ENCODE measurements around the gene C2orf68.
"Not testable (repeated sequence)": the region's sequence is repeated elsewhere in the genome, so short reads cannot be mapped to it uniquely, and the experiment has no call there.

Gene C2orf68

GRCh38 chr2:85628658-85629057, 16.8 kb upstream of the C2orf68 start:
- H3K9ac ChIP-seq (ENCODE audit: low read depth, low read length): no peak overlapping the region
- no peaks in the 10 kb centered on the region for H3K27me3 ChIP-seq (ENCODE audit: control insufficient read depth, insufficient read depth, low read length)
- no peaks in the 10 kb centered on the region for H3K4me1 ChIP-seq (ENCODE audit: control insufficient read depth, insufficient read depth, low read length)
- H3K9me3 ChIP-seq (ENCODE audit: control insufficient read depth, insufficient read depth, low read length): no peaks in the 10 kb centered on the region
- H3K27ac ChIP-seq (ENCODE audit: low read depth, low read length): no peak overlapping the region
- H3K36me3 ChIP-seq (ENCODE audit: control insufficient read depth, insufficient read depth, low read length): peaks cover 97% of the 10 kb centered on the region
- H3K4me3 ChIP-seq (ENCODE audit: low read depth, low read length): no peak overlapping the region

- Histone ChIP-seq H3K36me3 (ENCODE audit: control insufficient read depth, insufficient read depth, low read length) (peaks cover 92% of the 10 kb centered on the region), H3K9ac (ENCODE audit: low read depth, low read length) (no peak overlapping the region), H3K4me3 (ENCODE audit: low read depth, low read length) (no peak overlapping the region), H3K27me3 (ENCODE audit: control insufficient read depth, insufficient read depth, low read length) (no peaks in the 10 kb centered on the region), H3K9me3 (ENCODE audit: control insufficient read depth, insufficient read depth, low read length) (no peaks in the 10 kb centered on the region), H3K27ac (ENCODE audit: low read depth, low read length) (no peak overlapping the region), H3K4me1 (ENCODE audit: control insufficient read depth, insufficient read depth, low read length) (no peaks in the 10 kb centered on the region)
Observed at GRCh38 chr2:85623991-85624390, 12.1 kb upstream of the C2orf68 start.

GRCh38 chr2:85621338-85621737, 9.5 kb upstream of the C2orf68 start:
- Histone ChIP-seq H3K36me3 (ENCODE audit: control insufficient read depth, insufficient read depth, low read length) (peaks cover 70% of the 10 kb centered on the region), H3K4me3 (ENCODE audit: low read depth, low read length) (no peak overlapping the region), H3K9me3 (ENCODE audit: control insufficient read depth, insufficient read depth, low read length) (no peaks in the 10 kb centered on the region), H3K9ac (ENCODE audit: low read depth, low read length) (no peak overlapping the region), H3K4me1 (ENCODE audit: control insufficient read depth, insufficient read depth, low read length) (no peaks in the 10 kb centered on the region), H3K27me3 (ENCODE audit: control insufficient read depth, insufficient read depth, low read length) (no peaks in the 10 kb centered on the region), H3K27ac (ENCODE audit: low read depth, low read length) (no peak overlapping the region)

GRCh38 chr2:85619617-85620016, 7.8 kb upstream of the C2orf68 start:
- Histone ChIP-seq H3K9me3 (ENCODE audit: control insufficient read depth, insufficient read depth, low read length) (no peaks in the 10 kb centered on the region), H3K36me3 (ENCODE audit: control insufficient read depth, insufficient read depth, low read length) (peaks cover 54% of the 10 kb centered on the region), H3K4me3 (ENCODE audit: low read depth, low read length) (no peak overlapping the region), H3K9ac (ENCODE audit: low read depth, low read length) (no peak overlapping the region), H3K27me3 (ENCODE audit: control insufficient read depth, insufficient read depth, low read length) (no peaks in the 10 kb centered on the region), H3K27ac (ENCODE audit: low read depth, low read length) (no peak overlapping the region), H3K4me1 (ENCODE audit: control insufficient read depth, insufficient read depth, low read length) (no peaks in the 10 kb centered on the region)

- H3K36me3 ChIP-seq (ENCODE audit: control insufficient read depth, insufficient read depth, low read length): peaks cover 35% of the 10 kb centered on the region
- H3K4me1 ChIP-seq (ENCODE audit: control insufficient read depth, insufficient read depth, low read length); H3K27ac ChIP-seq (ENCODE audit: low read depth, low read length); H3K4me3 ChIP-seq (ENCODE audit: low read depth, low read length); H3K9me3 ChIP-seq (ENCODE audit: control insufficient read depth, insufficient read depth, low read length); H3K27me3 ChIP-seq (ENCODE audit: control insufficient read depth, insufficient read depth, low read length); H3K9ac ChIP-seq (ENCODE audit: low read depth, low read length): not testable (repeated sequence)
Observed at GRCh38 chr2:85617723-85618122, 5.9 kb upstream of the C2orf68 start.

- Histone ChIP-seq H3K9me3 (ENCODE audit: control insufficient read depth, insufficient read depth, low read length) (no peaks in the 10 kb centered on the region), H3K27me3 (ENCODE audit: control insufficient read depth, insufficient read depth, low read length) (no peaks in the 10 kb centered on the region), H3K4me1 (ENCODE audit: control insufficient read depth, insufficient read depth, low read length) (no peaks in the 10 kb centered on the region), H3K4me3 (ENCODE audit: low read depth, low read length) (peak overlapping the region; percentile 92; the same call in 1 of the 2 replicates), H3K9ac (ENCODE audit: low read depth, low read length) (no peak overlapping the region), H3K36me3 (ENCODE audit: control insufficient read depth, insufficient read depth, low read length) (peaks cover 17% of the 10 kb centered on the region), H3K27ac (ENCODE audit: low read depth, low read length) (no peak overlapping the region)
Observed at GRCh38 chr2:85615413-85615728, 3.5 kb upstream of the C2orf68 start.

- peaks cover 15% of the 10 kb centered on the region for H3K36me3 ChIP-seq (ENCODE audit: control insufficient read depth, insufficient read depth, low read length)
- not testable (repeated sequence) for H3K4me3 ChIP-seq (ENCODE audit: low read depth, low read length); H3K4me1 ChIP-seq (ENCODE audit: control insufficient read depth, insufficient read depth, low read length); H3K9ac ChIP-seq (ENCODE audit: low read depth, low read length); H3K27me3 ChIP-seq (ENCODE audit: control insufficient read depth, insufficient read depth, low read length); H3K27ac ChIP-seq (ENCODE audit: low read depth, low read length); H3K9me3 ChIP-seq (ENCODE audit: control insufficient read depth, insufficient read depth, low read length)
Observed at GRCh38 chr2:85614757-85615156, 2.9 kb upstream of the C2orf68 start.

- no peaks in the 10 kb centered on the region for H3K27me3 ChIP-seq (ENCODE audit: control insufficient read depth, insufficient read depth, low read length)
- no peaks in the 10 kb centered on the region for H3K9me3 ChIP-seq (ENCODE audit: control insufficient read depth, insufficient read depth, low read length)
- H3K36me3 ChIP-seq (ENCODE audit: control insufficient read depth, insufficient read depth, low read length): peaks cover 13% of the 10 kb centered on the region
- no peak overlapping the region for H3K27ac ChIP-seq (ENCODE audit: low read depth, low read length)
- no peak overlapping the region for H3K4me3 ChIP-seq (ENCODE audit: low read depth, low read length)
- no peaks in the 10 kb centered on the region for H3K4me1 ChIP-seq (ENCODE audit: control insufficient read depth, insufficient read depth, low read length)
- H3K9ac ChIP-seq (ENCODE audit: low read depth, low read length): no peak overlapping the region
Observed at GRCh38 chr2:85613717-85614515, 2.0 kb upstream of the C2orf68 start.

- H3K4me3 ChIP-seq (ENCODE audit: low read depth, low read length): peak overlapping the region; percentile 98
- peaks cover 31% of the 10 kb centered on the region for H3K36me3 ChIP-seq (ENCODE audit: control insufficient read depth, insufficient read depth, low read length)
- H3K9me3 ChIP-seq (ENCODE audit: control insufficient read depth, insufficient read depth, low read length): no peaks in the 10 kb centered on the region
- H3K4me1 ChIP-seq (ENCODE audit: control insufficient read depth, insufficient read depth, low read length): no peaks in the 10 kb centered on the region
- H3K9ac ChIP-seq (ENCODE audit: low read depth, low read length): peak overlapping the region; percentile 58
- H3K27me3 ChIP-seq (ENCODE audit: control insufficient read depth, insufficient read depth, low read length): no peaks in the 10 kb centered on the region
- H3K27ac ChIP-seq (ENCODE audit: low read depth, low read length): peak overlapping the region; percentile 89
Observed at GRCh38 chr2:85611217-85611704, 605 bp downstream of the C2orf68 start.

GRCh38 chr2:85607268-85608215, 4.3 kb downstream of the C2orf68 start:
- Histone ChIP-seq H3K27me3 (ENCODE audit: control insufficient read depth, insufficient read depth, low read length) (no peaks in the 10 kb centered on the region), H3K9me3 (ENCODE audit: control insufficient read depth, insufficient read depth, low read length) (no peaks in the 10 kb centered on the region), H3K27ac (ENCODE audit: low read depth, low read length) (no peak overlapping the region), H3K4me1 (ENCODE audit: control insufficient read depth, insufficient read depth, low read length) (peaks cover 3% of the 10 kb centered on the region; the same call in 1 of the 2 replicates), H3K9ac (ENCODE audit: low read depth, low read length) (no peak overlapping the region), H3K36me3 (ENCODE audit: control insufficient read depth, insufficient read depth, low read length) (peaks cover 31% of the 10 kb centered on the region), H3K4me3 (ENCODE audit: low read depth, low read length) (no peak overlapping the region)

- H3K9ac ChIP-seq (ENCODE audit: low read depth, low read length): no peak overlapping the region
- peaks cover 31% of the 10 kb centered on the region for H3K36me3 ChIP-seq (ENCODE audit: control insufficient read depth, insufficient read depth, low read length)
- peaks cover 3% of the 10 kb centered on the region; the same call in 1 of the 2 replicates for H3K4me1 ChIP-seq (ENCODE audit: control insufficient read depth, insufficient read depth, low read length)
- H3K4me3 ChIP-seq (ENCODE audit: low read depth, low read length): no peak overlapping the region
- no peaks in the 10 kb centered on the region for H3K27me3 ChIP-seq (ENCODE audit: control insufficient read depth, insufficient read depth, low read length)
- H3K27ac ChIP-seq (ENCODE audit: low read depth, low read length): no peak overlapping the region
- no peaks in the 10 kb centered on the region for H3K9me3 ChIP-seq (ENCODE audit: control insufficient read depth, insufficient read depth, low read length)
Observed at GRCh38 chr2:85606116-85606455, 5.8 kb downstream of the C2orf68 start.
